GM12874 (cell line): ENCODE data around the gene FGD5.

Experiments used
- TF ChIP-seq, protein P1 (sequence below): IDR thresholded peaks from 2 replicates; pipeline ENCODE4 v1.5.1; 2011; ENCODE audit warnings: low read depth, mild to moderate bottlenecking, control low read depth, low read length, moderate library complexity; ENCODE audit not compliant: insufficient read depth

The FGD5 gene

DNA sequence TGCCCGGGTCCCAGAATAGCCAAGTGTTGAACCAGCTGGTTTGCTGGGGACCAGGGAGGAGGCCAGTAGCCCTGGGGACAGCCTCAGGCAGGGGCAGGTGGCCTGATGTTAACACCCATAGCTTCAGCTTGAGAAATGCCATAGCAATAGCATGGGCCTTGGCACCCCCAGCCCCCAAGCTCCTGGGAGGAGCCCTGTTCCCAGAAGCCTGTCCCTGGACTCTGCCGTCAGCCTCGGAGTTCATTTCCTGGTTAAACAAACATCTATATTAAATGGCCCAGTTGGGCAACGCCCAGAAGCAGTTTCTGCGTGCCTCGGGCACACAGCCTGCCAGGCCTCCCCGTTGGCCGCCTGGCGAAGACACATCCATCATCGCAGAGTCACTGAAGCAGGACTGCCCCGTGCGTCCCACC lies 58.2 kb downstream of the FGD5 start:
- TF ChIP-seq, protein P1, sequence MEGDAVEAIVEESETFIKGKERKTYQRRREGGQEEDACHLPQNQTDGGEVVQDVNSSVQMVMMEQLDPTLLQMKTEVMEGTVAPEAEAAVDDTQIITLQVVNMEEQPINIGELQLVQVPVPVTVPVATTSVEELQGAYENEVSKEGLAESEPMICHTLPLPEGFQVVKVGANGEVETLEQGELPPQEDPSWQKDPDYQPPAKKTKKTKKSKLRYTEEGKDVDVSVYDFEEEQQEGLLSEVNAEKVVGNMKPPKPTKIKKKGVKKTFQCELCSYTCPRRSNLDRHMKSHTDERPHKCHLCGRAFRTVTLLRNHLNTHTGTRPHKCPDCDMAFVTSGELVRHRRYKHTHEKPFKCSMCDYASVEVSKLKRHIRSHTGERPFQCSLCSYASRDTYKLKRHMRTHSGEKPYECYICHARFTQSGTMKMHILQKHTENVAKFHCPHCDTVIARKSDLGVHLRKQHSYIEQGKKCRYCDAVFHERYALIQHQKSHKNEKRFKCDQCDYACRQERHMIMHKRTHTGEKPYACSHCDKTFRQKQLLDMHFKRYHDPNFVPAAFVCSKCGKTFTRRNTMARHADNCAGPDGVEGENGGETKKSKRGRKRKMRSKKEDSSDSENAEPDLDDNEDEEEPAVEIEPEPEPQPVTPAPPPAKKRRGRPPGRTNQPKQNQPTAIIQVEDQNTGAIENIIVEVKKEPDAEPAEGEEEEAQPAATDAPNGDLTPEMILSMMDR = no peak

DNA sequence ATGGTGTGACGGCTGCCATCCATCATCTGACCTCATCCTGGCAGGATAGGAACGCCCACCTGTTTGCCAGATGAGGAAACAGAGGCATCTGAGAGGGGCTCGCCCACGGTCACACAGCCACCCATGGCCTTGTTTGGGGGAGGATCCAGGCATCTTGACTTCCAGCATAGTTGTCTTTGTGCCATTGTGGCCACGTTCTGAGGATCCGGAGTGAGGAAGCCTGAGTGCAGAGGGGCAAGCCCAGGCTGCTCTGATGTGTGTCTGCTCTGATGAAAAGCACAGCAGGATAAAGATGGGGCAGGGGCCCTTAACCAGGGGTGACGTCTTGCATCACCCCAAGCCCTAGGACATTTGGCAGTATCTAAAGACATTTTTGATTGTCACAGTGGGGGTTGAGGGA lies 58.7 kb downstream of the FGD5 start:
- TF ChIP-seq, protein P1 = no peak

DNA sequence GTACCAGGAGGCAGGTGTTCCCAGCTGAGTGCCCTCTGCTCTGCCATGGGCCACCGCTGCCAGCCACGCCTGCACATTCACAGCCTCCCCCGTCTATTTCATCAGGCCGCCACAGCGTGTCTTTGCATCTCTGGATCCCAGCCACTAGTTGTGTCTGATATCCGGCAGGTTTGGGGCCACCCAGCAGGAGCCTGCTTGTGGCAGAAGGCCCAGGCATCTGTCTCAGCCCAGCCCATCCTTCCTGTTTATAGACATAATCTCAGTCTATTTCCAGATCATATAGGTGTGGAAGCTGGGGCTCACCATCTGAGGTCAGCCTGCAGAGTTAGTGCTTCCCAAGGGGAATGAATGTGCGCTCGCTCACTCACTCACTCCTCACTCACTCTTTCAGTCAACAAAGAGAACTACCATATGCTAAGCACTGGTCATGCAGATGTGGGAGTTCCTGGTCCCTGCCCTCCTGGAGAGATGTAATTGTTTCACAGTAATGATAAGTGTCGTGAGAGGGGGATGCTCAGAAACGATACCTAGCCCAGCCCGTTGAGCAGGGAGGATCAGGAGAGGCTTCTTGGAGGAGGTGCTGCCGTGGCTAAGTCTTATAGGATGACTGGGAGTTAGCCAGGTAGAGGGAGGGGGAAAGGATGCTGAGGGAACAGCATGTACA lies 60.6 kb downstream of the FGD5 start:
- TF ChIP-seq, protein P1 = no peak

DNA sequence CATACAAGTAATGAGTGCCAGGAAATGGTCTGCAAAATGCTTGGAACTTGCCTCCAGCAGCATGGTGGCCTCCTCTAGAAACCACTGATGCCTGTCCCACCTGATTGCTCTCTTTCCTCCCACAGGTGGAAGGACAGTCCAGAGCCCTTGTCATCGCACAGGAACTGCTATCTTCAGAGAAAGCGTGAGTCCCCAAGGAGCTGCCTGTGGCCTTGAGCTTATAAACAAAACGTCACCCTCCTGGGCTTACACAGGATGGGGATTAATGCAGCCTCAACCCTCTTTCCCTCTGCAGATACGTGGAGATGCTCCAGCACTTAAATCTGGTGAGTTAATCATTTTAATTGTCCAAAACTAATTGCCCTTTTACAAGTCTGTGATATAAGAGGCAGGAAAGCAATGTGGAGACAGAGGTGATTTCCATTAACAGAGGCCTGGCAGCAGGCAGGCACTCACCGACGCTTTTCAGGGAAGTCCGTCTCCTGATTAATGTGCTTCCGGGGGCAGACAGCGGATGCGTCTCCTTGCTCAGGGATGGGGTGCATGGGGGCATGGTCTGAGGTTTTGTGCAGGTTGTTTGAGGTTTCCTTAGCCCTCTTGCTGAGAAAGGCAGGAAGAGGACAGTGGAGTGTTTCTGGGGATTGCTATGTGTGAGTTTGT lies 61.8 kb downstream of the FGD5 start:
- TF ChIP-seq, protein P1 = no peak

DNA sequence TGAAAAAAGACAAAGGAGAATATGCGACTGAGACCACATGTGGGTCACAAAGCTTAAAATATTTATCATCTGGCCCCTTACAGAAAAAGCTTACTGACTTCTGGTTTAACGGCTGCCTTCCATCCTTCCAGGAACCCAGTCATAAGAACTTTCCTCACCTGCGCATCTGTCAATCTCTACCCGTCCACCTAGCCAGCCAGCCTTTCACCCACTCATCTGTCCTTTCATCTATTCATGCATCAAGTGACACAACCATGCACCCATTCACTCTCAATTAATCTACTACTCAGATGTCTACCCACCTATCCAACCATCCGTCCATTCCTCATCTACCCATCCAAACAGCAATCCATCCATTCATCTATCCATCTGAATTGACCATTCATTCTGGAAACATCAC lies 64.5 kb downstream of the FGD5 start:
- TF ChIP-seq, protein P1 = no peak

DNA sequence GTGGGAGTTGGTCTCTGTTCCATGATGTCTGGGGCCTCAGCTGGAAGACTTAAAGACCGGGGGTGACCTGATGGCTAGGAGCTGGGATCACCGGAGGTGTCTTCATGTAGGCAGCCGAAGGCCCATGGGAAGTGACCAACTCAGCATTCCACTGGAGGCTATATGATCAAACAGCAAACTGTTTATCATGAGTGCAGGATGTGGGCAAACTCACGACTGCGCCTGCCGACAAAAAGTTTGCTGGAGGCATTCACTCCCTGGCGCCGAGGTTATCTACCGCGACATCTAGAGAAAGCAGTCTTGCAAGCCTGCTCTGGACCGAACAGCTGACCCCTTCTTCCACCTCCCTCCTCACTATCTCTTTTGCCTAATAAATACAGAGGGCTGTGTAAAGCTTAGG lies 65.9 kb downstream of the FGD5 start:
- TF ChIP-seq, protein P1 = no peak

DNA sequence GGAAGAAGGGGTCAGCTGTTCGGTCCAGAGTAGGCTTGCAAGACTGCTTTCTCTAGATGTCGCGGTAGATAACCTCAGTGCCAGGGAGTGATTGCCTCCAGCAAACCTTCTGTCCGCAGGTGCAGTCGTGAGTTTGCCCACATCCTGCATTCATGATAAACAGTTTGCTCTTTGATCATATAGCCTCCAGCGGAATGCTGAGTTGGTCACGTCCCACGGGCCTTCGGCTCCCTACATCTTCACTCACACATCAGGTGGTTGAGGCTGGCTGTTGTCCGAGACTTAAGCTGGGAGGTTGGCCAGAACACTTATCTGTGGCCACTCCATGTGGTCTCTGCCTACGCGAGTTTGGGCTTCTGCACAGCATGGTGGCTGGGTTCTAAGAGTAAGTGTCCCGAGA lies 66.5 kb downstream of the FGD5 start:
- TF ChIP-seq, protein P1 = no peak
